Measurements from ENCODE around the gene ADRM1. TPM values are rescaled to one million over a fixed set of nuclear protein-coding genes. Genes with fewer than 3 reads are reported as not detected.

Gene ADRM1
- total RNA-seq, 1 donor from 2014 or later, result 97.9 TPM

GRCh38 chr20:62276439-62276838 lies 26.4 kb upstream of the ADRM1 start:
- no peak for DNase-seq

GRCh38 chr20:62277253-62277652 lies 25.5 kb upstream of the ADRM1 start:
- DNase-seq (no peak), ATAC-seq (ENCODE audit: low read depth) (no peak)
- H3K4me3 Mint-ChIP-seq, result no peak overlapping the region
- H3K27ac Mint-ChIP-seq, result no peak overlapping the region
- intact Hi-C loops (cut with micrococcal nuclease), result loop anchor here (10.0 kb wide), 1 partner anchor 262 kb away; no protein-coding TSS in a partner anchor
- CTCF ChIA-PET, result no interaction called here
- H3K27me3 Mint-ChIP-seq, result no peaks in the 10 kb centered on the region
- peaks cover 18% of the 10 kb centered on the region for H3K4me1 Mint-ChIP-seq
- TF ChIP-seq, protein P1, sequence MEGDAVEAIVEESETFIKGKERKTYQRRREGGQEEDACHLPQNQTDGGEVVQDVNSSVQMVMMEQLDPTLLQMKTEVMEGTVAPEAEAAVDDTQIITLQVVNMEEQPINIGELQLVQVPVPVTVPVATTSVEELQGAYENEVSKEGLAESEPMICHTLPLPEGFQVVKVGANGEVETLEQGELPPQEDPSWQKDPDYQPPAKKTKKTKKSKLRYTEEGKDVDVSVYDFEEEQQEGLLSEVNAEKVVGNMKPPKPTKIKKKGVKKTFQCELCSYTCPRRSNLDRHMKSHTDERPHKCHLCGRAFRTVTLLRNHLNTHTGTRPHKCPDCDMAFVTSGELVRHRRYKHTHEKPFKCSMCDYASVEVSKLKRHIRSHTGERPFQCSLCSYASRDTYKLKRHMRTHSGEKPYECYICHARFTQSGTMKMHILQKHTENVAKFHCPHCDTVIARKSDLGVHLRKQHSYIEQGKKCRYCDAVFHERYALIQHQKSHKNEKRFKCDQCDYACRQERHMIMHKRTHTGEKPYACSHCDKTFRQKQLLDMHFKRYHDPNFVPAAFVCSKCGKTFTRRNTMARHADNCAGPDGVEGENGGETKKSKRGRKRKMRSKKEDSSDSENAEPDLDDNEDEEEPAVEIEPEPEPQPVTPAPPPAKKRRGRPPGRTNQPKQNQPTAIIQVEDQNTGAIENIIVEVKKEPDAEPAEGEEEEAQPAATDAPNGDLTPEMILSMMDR (IDR thresholded peaks at IDR 0.05), result no peak
- H3K9me3 Mint-ChIP-seq, result no peaks in the 10 kb centered on the region
- POLR2A ChIA-PET, result no interaction called here
- H3K36me3 Mint-ChIP-seq (ENCODE audit: low read depth), result peaks cover 80% of the 10 kb centered on the region

More at GRCh38 chr20:62276439-62276838, 26.4 kb upstream of the ADRM1 start:
- H3K9me3 Mint-ChIP-seq, result no peaks in the 10 kb centered on the region
- no peak overlapping the region for H3K4me3 Mint-ChIP-seq
- no peak for ATAC-seq (ENCODE audit: low read depth)
- H3K36me3 Mint-ChIP-seq (ENCODE audit: low read depth), result peaks cover 77% of the 10 kb centered on the region
- TF ChIP-seq, protein P1 (IDR thresholded peaks at IDR 0.05), result no peak
- no peaks in the 10 kb centered on the region for H3K27me3 Mint-ChIP-seq
- ChIA-PET POLR2A (no interaction called here), CTCF (no interaction called here)
- intact Hi-C loops (cut with micrococcal nuclease), result loop anchor here (10.0 kb wide), 1 partner anchor 262 kb away; no protein-coding TSS in a partner anchor
- no peak overlapping the region for H3K27ac Mint-ChIP-seq
- H3K4me1 Mint-ChIP-seq, result peaks cover 18% of the 10 kb centered on the region

- TF ChIP-seq, protein P1 (IDR thresholded peaks at IDR 0.05), result no peak
- DNase-seq (no peak), ATAC-seq (ENCODE audit: low read depth) (no peak)
- H3K36me3 Mint-ChIP-seq (ENCODE audit: low read depth), result peaks cover 86% of the 10 kb centered on the region
- no peak overlapping the region for H3K27ac Mint-ChIP-seq
- CTCF ChIA-PET, result no interaction called here
- no peak overlapping the region for H3K4me3 Mint-ChIP-seq
- intact Hi-C loops (cut with micrococcal nuclease), result no loop called here
- H3K27me3 Mint-ChIP-seq, result no peaks in the 10 kb centered on the region
- POLR2A ChIA-PET, result no interaction called here
- H3K4me1 Mint-ChIP-seq, result peaks cover 3% of the 10 kb centered on the region
- no peaks in the 10 kb centered on the region for H3K9me3 Mint-ChIP-seq
These were observed 22.5 kb upstream of the ADRM1 start for GRCh38 chr20:62280303-62280702.

DNA sequence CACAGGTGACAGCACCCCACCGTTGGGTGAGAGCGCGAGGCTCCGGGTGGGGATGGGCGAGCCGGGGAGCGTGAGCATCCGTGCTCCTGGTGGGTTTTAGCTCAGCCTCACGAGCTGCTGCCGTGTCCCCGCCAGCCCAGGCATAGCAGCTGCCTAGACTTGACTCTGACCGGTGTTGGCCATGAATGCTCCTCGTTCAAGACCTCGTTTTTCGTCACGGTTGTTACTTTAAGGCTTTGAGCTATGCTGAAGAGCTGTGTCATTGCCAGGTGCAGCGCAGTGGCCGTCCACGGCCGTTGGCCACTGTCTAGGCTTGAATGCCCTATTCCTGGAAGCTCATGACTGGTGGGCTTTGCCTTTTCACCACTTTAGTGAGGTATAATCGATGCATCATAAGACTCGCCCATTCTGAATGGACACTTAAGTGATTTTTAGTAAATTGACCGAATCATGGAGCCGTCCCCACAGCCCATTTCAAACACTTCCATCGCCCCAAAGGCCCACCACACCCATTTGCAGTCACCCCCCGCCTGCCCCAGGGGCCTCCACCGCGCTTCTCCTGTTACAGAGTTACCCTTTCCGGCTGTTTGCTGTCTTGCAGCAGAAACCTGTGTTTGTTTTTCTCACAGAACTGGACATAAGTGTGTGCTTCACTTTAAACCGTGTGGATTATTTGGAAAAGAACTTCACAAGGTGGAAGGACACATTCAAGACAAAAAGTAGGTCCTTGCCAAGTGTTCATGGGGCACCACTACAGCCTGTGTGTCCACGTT lies 21.4 kb upstream of the ADRM1 start:
- ChIA-PET CTCF (no interaction called here), POLR2A (no interaction called here)
- H3K27me3 Mint-ChIP-seq, result no peaks in the 10 kb centered on the region
- no peak overlapping the region for H3K4me3 Mint-ChIP-seq
- no peak for DNase-seq
- no peaks in the 10 kb centered on the region for H3K4me1 Mint-ChIP-seq
- ATAC-seq (ENCODE audit: low read depth), result no peak
- H3K27ac Mint-ChIP-seq, result no peak overlapping the region
- H3K9me3 Mint-ChIP-seq, result no peaks in the 10 kb centered on the region
- TF ChIP-seq, protein P1 (IDR thresholded peaks at IDR 0.05), result no peak
- intact Hi-C loops (cut with micrococcal nuclease), result no loop called here
- H3K36me3 Mint-ChIP-seq (ENCODE audit: low read depth), result peaks cover 91% of the 10 kb centered on the region

DNA sequence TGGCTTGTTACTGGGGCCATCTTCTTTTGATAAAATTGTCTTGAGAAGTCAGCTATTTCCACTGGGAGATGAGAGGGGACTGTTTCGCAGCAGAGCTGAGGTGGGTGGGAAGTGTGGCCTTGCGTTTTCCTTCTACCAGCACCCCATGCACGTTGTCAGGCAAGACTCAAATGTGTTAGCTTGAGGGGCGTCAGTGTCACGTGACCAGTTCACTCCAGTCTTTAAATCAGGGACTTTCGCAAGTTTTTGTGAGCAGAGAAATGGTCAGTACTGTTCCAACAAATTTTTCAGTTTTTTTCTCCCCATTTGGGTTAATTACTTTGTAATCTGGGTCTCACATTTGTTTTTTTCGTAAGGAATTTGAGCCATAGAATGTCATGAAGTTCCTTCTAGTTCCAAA lies 20.7 kb upstream of the ADRM1 start:
- no peaks in the 10 kb centered on the region for H3K4me1 Mint-ChIP-seq
- TF ChIP-seq, protein P1 (IDR thresholded peaks at IDR 0.05), result no peak
- DNase-seq (no peak), ATAC-seq (ENCODE audit: low read depth) (no peak)
- no peaks in the 10 kb centered on the region for H3K9me3 Mint-ChIP-seq
- CTCF ChIA-PET, result no interaction called here
- intact Hi-C loops (cut with micrococcal nuclease), result no loop called here
- POLR2A ChIA-PET, result no interaction called here
- H3K4me3 Mint-ChIP-seq, result no peak overlapping the region
- no peaks in the 10 kb centered on the region for H3K27me3 Mint-ChIP-seq
- peaks cover 92% of the 10 kb centered on the region for H3K36me3 Mint-ChIP-seq (ENCODE audit: low read depth)
- H3K27ac Mint-ChIP-seq, result no peak overlapping the region

Measured in activated B cell treated with CpG ODN at 0.5 μM for 24 hours (primary cell).